NCI-H2029 treated with DMSO at 0.1 percent for 48 hours (cell line): ENCODE results near the gene GRM7.

Source experiments
- DNase-seq: peaks from one replicate; lab custom pipeline; 2025; lab: John Stamatoyannopoulos, UW

The GRM7 gene

DNA sequence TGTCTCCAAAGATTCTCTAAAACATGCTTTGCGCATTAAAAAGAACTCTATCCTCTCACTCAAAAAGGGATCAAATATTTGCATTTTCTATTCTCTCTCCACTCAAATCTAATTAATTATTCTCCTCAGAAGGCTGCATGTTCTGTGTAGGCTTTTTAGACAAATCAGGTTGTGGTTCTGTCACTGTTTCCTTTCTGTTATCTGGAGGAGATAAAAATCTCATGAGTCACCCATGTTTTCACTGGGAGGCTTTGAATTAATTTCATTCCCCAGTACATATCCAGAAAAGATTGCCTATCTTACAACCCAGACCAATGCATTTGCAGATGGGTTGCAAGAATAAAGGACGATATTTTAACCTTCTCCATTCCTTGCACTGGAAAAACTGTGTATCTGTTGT, 446.5 kb downstream of the GRM7 start:
- DNase-seq = no peak

DNA sequence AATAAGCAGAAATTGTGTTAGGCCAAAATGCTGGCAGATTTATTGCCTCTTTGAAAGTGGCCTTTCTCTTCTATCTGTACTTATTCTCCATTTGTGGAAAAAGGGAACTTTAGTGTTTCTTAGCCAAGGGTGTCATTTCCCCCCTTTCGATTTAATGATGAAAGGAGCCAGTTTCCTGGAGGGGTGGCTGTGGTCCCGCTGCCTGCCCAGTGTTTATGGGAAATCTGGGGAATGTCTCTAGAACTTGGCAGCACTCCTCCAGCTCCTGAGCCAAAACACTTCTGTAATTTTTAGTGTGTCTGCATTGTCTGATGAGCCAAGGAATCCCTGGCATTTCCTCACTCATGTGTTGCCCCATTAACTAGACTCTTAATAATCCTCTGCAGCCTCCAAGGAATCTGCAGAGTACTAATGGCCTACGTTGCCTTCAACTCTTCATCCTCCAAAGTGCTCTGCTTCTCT, 448.8 kb downstream of the GRM7 start:
- DNase-seq = no peak

DNA sequence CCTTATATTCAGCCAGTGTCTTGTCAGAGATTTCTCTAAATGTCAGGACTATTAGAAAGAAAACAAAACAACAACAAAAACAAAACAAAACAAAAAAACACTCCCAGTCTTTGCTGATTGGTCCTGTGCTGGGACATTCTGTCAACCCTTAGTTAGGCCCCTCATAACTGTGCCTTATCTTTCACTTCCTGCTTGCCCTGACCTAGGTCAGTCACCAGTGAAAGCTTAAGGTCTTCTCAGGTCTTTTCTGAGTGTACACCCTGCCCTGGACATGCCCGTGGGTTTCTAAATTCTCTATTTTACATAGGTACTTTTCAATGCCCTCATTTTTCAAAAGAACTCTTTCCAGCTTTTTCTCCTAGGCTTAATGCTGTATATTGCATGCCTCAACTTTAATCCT, 454.1 kb downstream of the GRM7 start:
- no peak for DNase-seq

DNA sequence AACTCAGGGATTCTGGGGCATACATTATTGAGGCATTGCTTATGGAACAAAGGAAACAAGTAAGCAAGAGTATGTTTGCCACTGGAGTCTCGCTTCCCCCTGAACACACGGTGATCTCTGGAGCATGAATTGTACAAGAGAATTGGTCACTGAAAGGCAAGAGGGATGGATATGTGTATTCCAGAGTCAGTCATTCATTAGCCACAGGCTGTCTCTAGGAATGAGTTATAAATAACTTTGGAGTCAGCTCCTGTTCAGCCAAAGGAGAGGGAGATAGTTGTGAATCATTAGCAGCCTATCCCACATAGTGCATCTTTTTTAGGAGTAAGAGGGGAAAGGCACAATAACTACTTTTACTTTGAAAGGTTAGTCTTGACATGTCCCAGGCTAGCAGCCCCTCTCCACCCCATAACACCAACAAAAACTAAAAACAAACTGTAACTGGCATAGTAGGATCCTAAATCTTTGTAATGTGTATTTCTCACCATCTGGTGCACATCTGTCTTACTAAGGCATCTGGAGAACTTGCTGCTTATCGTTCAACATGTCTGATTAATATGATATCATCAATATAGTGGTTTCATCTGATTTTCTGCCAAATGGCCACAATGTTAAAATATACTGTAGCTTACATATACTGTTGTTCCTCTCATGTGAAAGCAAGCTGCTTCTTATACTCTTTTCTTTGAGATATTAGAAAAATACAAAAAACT, 462.2 kb downstream of the GRM7 start:
- no peak for DNase-seq

DNA sequence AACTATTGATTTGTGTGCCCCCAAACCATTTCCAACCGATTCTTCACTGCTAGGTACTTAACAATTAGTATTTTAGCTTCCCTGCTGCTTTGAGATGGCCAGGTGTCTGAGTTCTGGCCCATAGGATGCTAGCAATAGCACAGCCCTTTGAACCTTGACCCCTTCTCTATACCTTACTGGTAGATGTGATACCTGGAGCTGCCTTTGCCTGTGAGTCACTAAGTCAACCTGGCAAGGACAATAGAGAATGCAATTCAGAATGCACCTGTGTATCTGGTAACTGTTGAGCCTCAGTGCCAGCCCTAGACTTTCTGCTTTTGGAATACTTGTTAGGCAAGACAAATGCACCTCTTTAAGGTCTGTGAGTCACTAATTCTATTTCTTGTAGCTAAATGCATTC, 467.4 kb downstream of the GRM7 start:
- DNase-seq = no peak

DNA sequence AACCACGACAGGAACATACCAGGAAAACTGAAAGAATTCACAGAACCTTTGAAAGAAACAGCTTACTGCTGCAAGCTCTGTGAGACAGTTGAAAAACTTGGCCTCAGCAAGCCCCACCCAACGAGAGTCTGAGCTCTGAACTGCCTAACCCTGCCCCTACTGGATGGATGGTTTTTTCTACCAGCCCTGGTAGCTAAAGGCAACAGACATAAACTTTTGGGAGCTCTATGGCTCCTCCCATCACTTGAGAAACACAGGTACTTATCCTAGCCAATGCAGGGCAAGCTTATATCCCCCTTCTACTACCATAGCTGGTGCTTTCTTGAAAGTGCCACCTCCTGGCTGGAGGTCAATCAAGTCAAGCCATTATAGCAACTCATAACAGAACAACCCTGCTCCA, 471.8 kb downstream of the GRM7 start:
- no peak for DNase-seq

DNA sequence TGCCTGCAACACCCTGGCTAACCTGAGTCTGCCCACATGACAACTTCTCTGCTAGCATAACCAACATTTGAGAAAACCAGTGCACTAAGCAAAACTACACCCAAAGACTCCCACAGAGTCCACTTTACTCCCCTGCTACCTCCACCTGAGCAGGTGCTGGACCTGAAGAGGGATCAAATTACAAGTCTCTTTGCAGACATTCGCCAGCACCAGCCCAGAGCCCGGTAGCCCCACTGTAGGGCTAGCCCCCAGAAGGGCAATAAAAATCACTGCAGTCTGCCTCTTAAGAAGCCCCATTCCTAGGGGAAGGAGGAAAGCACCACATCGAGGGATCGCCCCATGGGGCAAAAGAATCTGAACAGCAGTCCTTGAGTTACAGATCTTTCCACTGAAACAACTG, 472.2 kb downstream of the GRM7 start:
- DNase-seq = no peak

DNA sequence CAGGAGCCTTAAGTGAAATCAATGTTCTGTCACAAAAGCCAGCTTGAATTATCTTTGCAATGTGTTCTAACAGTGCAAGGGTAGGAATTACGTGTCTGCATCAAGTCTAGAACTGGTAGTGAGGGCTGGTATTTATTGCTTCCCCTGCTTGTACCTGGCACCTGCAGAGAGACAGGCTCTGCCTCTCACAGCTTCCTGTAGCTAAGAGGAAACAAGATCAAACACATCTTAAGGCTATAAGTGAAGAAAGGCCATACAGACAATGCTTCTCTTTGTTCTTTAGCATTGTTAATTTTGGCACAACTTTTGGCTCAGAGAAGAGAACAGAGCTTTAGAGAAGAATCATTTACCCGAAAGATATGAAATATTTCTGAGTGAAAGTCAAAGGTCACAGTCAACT, 479.9 kb downstream of the GRM7 start:
- no peak for DNase-seq

DNA sequence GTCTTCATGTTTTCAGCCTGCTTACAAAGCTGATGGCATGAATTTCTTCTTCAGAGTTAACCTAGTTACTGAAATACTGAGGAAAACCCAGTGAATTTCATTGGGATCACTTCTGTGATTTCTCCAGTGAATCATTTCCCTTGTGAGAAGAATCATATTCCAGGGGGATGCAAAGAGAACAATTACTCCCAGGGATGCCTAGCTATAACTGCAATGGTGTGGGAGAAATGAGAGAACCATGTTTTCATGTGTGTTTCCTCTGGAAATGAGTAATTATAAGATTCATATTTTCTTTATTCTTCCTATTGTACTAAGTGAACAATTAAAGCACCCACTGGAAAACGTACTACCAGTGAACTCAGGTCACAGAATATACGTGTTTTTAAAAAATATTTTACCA, 485.4 kb downstream of the GRM7 start:
- DNase-seq = no peak

DNA sequence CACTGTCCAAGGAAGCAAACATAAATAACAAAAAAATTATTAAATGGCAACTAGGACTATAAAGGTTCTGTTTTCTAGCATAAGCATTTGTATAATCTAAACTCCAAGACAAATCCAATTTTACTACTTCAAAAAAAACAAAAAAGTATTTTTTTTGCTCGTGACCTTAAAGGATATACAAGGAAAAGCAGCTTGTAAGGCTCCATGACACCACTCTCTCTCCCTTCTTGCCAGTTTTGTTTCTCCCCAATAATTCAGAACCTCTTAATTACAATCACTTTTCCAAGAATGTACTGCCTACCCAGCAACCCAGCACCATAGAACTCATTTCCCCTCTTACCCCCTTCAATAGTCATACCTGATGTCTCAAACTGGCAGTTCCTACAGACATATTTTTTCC, 496.2 kb downstream of the GRM7 start:
- DNase-seq = no peak

DNA sequence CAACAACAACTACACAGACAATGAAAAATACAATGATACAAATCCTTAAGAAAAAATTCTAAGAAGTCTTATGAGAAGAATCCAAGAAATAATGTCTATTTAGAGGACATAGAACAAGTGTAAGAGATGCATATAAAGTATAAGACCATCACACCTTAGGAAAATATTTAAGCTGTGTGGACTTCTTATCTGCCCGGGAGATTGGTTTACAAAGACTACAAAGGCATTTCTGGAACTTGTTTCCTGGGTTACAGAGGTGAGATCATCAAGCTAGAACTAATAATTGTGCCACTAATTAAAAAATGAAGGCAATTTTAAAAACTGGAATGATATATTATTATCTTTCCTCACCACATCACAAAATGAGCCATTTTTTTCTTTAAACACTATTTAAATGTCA, 507.1 kb downstream of the GRM7 start:
- no peak for DNase-seq

DNA sequence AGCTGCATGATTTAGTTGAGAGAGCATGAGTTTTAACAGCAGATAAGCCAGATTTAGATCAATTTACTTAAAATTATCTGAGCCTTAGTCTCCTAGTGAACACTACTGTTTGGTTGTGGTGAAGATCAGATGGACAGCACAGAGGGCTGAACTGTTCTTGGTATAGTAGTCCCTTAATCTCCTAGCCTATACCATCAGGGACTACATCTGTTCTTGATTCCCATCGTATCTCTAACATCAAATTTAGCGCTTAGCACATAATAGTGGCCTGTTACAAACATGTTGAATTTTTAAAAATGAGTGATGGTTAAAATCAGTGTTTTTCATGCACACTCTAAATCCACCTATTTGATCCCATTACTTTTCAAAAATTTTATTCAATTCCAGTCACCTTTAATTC, 507.7 kb downstream of the GRM7 start:
- DNase-seq = no peak

DNA sequence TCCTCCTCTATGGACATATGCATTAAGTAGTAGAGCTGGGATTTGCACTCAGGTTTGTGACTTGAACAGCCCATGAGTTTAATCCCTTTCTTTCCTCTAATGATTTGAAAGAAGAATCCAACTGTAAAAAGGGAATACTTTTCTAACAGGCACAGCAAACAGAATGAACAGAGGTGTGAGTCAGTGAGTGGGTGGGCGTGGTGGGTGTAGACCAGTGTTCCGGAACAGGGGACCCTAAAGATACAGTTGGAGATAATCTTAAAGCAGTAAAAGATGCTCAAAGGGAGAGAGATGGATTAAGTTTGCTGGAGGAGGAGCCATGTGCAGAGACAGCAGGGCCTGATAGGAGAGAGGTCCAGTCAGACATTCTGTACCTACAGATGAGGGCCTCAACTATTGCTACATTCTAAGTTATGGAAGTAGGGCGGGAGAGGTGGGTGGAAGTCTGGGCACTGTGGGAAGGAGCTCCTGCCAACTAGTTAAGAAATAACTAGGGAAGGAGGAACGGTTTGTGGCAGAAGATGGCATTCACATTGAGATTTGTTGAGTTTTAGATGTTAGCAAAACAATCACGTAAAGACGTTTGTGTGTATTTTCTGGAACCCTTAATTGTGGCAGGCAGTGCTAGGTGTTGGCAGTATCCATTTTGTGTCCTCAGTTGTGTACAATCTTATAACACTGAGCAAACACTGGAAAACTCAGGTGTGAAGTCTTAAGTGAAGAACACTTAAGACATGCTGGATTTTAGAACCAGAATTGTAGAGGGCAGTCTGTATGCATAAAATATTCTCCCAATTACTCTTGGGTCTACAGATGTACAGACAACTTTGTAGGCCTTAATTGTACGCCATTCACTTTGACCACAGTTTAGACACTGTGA, 511.0 kb downstream of the GRM7 start:
- no peak for DNase-seq

DNA sequence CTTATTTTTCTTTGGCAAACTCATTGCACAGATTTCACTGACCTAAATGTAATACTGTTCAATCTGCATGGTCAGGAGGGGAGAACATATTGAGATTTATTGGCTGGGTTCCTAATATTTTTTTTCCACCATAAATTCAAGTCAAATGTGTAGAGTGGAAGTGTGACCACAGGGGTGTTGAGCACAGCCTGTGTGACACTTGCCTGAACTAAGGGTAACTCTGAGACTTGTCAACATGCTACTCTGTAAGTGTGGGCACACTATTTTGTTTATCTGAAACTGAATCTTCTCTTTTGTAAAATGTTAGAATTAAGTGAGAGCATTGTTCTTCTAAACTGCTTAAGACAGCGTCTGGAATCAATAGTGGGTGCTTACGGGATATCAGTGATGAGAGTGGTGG, 516.2 kb downstream of the GRM7 start:
- no peak for DNase-seq

DNA sequence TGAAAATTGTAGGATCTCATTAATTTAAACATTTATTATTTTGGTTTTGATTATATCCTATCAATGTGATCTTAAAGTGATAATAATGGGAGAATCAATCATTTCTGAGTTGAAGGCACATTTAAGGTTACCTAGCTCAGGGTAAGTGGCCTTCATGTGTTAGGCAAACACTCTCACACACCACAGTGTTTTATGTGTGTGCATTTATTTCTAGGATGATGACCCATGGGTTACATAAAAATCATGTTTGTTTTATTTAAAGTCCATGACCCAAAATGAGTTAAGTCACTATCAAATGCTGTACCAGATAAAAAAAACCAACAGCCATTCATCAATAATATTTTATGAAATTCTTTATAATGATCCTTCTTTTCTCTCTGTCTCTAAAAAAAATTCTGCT, 520.8 kb downstream of the GRM7 start:
- DNase-seq = no peak

DNA sequence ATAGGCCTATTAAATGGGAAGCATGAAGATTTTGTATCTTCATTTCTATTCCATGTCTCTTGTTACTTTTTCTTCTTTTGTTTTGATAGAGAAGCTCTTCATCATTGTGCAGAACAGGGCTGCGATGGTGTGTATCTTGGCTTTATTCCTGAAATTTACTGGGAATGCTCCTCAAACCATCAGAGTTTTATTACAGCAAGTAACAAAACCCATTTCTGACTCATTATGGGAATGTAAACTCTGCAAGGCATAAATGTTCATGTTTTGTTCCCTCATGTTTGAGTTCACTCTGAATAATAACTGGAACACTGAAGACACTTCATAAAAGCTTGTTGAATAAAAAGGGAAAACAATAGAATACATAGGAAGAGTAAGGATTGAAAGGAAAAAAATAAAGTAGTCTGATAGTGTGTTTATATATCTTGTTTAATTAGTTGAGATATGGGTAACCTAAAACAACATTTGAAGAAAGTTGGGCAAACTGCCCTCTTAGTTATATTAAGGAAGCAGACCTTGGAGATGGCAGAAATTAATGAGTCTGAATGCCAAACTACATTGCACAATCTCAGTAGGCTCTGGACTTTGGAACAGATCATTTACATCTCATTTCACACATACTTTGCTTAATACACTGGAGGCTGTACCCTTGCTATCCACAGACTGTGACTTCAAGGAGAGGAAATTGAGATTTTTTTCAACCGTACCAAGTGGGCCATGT, 521.5 kb downstream of the GRM7 start:
- DNase-seq = no peak

DNA sequence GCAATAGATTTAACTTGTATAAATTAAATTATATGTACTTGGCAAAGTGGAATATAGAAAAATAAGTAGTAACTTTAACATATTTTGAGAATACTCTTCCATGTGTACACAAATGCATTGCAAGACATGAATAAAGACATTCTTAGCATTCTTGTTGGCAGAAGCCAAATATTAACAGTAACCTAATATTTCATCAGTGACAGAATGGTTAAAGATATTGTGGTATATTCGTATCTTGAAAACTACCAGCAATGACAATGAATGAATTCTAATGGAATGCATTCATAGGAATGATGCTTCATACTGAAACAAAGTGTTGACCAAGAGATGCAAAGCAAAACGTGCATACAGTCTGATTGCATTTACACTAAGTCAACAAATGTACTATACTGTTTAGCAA, 524.7 kb downstream of the GRM7 start:
- no peak for DNase-seq

DNA sequence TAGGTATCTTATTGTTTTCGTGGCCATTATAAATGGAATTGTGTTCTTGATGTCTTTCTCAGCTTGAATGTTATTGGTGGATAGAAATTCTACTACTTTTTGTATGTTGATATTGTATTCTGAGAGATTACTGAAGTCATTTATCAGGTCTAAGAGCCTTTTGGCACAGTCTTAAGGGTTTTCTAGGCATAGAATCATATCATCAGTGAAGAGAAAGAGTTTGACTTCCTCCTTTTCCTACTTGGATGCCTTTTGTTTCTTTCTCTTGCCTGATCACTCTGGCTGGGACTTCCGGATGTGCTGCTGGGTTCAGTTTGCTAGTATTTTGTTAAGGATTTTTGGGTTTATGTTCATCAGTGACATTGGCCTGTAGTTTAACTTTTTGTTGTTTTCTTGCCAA, 527.1 kb downstream of the GRM7 start:
- DNase-seq = no peak

DNA sequence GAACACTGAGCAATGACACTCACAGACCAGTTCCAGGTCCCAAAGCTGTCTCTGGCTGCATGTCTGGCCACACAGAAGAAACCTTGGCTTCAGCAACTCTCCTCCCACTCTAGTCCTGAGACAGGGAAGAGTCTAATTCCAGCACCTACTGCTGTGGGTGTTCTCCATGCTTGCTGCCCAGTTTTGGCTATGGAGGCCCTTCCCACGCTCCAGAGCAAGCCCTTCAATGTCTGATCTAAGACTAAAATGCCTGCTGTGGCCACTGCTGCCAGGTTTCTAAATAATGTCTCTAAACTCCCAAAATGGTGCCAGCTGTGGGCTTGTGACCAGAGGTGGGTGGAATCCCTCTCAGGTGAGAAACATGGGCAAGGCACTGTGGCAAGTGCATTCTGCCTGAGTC, 531.3 kb downstream of the GRM7 start:
- DNase-seq = no peak

DNA sequence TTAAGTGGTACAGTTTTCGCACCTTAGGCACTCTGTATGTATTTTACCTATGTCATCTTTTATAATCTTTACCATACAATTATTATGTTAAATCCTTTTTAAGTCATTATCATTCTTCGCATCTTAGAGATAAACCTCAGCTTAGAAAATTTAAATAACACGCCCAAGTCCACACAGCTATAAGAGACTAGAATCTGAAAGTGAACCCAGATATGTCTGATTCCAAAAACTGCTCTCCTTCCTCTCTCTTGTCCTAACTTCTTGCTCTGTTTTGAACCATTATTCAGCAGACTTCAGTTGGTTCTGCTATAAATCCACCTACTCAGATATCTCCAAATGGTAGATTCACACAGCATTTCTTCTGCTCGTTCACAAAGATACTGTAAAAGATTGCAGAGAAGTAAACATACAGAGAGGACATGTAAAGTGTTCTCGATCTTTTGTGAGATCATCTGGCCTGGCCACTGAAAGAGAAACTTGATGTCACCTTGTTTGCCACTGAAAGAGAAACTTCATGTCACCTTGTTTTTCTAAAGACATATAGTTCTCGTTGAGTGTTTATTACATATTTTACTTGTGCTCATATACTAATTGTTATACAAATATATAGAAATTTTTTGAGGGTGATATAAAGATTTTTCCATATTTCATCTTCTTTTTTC, 533.2 kb downstream of the GRM7 start:
- DNase-seq = no peak

DNA sequence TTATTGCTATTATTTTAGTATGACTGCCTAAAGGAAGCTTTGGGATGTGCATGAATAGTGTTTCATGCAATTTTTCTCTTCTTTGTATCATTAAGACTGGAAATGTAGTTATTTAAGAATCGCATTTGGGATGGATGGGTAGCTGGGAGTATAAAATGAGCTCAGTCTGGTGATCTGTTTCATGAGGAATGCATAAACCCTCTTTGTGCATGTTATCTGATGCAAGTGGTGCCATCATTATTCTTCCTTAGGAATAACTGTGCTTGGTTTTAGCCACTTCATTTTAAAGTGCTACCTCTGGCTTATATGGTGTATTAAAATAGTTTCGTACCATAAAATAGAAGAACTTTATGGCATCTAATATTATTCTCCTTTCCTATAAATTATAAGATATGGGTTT, 535.6 kb downstream of the GRM7 start:
- DNase-seq = no peak

DNA sequence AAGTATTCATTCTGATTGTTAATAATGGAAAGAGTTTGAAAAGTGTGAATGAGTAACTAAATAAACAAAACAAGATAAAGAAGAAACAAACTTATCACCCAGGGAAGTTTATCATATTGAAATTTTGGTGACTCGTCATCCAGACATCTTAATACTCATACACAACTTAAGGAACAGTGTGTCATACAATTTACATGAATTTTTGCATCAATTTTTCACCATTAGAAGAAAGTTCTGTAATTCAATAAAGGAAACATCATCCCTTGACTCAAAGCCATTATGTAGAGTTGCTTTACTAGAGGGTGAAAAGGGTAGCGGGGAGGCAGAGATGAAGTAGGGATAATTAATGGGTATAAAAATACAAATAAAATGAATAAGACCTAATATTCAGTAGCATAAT, 536.2 kb downstream of the GRM7 start:
- DNase-seq = no peak
